GDM1 (cell line): Measurements from ENCODE around the gene PSMB4.
"Not testable (repeated sequence)": the region's sequence is repeated elsewhere in the genome, so short reads cannot be mapped to it uniquely, and the experiment has no call there.

ENCODE experiments used
- DNase-seq: peaks from one replicate; lab custom pipeline; 2025; lab: John Stamatoyannopoulos, UW

Gene PSMB4

DNA sequence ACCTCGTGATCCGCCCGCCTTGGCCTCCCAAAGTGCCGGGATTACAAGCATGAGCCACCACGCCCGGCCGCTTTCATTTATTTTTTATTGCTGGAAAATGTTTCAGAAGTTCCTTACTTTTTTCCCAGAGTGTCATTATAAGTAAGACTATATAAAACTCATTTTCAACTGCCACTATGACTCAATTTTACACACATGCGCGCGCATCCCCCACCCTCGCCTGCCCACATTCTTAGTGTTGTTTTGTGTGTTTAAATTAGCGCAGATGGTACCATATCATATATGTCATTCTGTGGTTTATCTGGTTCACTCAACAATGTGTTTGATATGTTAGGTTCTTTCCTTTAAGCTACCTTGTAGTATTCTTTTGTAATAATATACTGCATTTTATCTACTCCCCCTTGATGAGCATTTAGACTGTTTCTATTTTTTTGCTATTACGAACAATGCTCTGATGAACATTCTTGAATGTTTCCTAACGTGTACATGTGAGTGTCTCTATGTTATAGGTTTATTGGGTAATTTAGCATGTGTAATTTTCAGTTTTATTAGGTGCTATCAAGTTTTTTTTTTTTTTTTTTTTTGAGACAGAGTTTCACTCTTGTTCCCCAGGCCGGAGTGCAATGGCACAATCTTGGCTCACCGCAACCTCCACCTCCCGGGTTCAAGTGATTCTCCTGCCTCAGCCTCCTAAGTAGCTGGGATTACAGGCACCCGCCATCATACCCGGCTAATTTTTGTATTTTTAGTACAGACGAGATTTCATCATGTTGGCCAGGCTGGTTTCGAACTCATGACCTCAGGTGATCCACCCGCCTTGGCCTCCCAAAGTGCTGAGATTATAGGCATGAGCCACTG is 8.9 kb upstream of the PSMB4 start:
- not testable (repeated sequence) for DNase-seq

DNA sequence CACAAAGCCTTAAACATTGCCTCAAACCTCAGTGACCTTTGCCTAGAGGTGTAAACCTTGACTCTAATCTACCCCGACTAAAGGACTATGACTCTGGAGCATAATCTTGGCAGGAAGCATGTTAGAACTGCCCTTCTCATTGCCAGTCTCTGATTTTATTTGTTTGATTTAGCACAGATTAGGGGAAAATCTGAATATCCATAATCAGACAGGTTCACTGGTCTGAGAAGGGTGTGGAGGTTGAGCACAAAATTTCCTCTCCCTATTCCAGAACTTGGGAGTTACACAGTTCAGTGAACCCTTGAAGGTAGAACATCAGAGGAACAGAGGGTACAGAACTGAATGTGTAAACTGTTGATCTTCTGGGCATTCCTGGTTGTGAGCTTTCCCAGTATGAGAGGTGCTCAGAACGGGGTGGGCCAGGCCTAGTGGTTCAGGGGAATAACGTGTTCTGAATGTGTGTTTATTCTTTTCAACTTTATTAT is 8.3 kb upstream of the PSMB4 start:
- DNase-seq, result no peak

DNA sequence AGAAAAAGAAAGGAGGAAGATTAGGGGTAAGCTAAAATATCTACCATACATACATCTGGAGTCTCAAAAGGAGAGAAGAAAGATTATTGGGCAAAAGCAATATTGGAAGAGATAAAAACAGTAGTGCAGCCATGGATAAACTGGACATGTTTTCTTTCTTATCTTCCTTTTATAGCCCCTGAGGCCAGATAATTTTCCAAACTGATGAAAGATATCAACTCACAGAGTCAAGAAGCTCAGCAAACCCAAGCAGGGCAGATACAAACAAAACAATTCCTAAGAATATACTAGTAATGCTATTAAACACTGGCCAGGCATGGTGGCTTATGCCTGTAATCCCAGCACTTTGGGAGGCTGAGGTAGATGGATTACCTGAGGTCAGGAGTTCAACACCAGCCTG is 5.8 kb upstream of the PSMB4 start:
- no peak for DNase-seq

DNA sequence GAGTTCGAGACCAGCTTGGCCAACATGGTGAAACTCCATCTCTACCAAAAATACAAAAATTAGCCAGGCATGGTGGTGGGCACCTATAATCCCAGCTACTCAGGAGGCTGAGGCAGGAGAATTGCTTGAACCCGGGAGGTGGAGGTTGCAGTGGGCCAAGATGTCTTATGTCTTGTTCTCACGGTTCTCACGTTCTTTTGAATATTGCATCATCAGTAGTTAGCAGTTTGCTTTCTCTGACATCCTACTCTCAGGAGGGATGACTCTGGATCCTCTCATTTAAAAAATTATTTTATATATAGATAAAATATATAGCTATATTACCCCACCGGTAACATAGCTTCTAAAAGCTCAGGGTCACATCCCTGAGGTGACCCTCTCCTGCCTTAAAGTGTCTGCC is 3.1 kb upstream of the PSMB4 start:
- DNase-seq, result not testable (repeated sequence)

DNA sequence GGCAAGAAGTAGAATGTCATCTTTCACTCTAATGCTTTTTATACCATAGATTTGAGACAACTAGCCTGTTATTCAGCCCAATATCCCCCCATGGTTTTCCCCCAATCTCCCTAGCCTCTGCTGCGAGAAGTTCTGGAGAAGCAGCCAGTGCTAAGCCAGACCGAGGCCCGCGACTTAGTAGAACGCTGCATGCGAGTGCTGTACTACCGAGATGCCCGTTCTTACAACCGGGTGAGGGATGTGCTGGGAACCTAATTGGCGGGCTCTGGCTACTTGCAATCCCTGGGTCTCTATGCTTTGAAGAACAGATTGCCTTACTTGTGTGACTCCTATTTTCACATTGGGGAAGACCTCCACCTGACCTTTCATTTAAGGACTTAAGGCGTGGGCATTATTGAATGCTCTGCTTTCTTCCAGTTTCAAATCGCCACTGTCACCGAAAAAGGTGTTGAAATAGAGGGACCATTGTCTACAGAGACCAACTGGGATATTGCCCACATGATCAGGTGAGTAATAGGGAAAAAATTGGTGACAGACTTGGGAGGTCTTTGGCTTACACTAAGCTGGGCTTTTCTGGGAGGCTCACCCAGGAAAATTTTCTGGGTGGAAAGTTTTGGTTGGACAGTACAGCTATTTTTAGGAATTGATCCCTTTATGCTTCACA is 1.9 kb downstream of the PSMB4 start:
- no peak for DNase-seq

DNA sequence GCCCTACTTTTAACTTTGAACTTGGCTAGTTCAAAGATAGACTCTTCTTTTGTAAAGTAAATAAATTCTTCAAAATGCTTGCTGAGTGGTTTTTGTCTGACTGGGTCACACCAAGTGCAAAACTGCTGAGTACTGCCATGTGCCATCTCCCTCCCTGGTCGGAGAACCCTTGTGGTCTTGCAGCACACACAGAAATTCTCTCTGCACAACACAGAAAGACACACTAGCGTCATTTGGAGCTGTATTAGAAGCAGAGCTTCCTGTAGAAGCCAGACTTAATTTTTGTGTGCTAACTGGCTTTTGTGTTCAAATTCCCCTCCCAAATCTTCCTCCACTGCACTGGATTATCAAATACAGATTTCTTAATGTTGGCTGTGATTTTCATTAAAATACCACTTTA is 2.5 kb downstream of the PSMB4 start:
- no peak for DNase-seq

DNA sequence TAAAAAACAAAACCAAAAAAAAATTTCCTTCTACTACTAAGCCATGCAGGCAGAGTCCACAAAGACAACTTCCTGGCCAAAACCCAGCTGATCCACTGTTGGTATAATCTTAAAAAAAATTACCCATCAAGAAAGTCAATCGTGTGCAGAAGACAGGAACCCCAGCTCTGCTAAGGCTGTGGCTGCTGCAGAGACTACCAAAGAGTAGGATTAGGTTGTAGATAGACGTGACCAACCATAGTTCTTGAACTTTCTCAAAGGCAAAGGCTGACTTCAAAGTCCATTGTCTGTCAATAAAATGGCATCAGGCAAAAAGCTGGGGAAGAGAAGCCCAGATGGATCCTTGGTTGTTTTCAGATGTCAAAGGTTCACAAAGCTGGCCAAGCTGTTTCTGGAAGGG is 3.4 kb downstream of the PSMB4 start:
- no peak for DNase-seq

DNA sequence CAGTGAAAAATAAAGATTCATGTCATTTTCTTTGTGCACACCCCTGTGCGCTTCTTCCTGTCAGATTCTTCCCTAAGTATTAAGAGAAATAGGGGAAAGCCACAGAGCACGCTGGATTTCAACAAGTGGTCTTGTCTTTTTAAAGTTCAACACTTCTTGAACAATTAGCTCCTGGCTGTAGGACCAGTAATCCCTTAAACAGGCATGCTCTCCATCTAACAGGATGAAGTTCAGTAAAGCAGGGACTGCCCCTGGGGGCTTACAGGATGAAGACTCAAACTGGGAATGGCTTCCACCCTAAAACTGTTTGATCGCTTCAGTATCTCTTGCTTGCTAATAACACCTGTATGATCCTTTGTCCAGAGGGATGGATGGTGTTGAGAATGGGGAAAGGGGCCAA is 4.2 kb downstream of the PSMB4 start:
- DNase-seq, result no peak

DNA sequence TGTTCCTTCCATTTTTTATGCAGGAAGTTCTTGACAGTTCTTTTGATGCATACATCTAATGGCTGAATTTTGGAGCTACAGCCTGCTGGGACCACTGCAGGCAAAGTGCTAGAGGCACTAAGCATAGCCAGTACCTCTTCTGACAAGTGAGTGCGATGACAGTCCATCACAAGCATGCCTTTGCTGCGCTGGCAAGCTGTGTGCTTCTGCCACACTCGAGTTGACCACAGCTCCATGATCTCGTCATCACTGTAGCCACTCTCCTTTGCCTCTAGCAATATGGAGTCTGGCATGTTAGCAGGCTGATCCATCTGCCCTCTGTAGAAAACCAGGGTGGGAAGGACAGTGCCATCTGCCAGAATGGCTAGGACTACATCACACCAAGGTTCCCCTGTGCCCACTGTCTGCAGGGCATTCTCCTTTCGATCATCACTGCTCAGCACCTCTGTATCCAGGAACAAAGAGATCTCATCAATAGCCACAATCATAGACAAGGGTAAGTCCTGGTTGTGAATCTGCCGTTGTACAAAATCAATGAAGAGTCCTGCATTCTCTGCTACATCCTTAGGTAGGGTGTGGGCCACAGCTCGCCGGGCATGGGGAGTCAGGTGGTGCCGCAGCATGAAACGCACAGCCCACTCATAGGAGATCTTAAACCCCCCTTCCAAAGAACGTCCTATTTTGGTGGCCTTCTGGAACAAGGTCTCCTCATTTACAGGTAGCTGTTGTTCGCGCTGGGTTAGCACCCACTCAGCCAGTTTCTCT is 6.0 kb downstream of the PSMB4 start:
- no peak for DNase-seq

DNA sequence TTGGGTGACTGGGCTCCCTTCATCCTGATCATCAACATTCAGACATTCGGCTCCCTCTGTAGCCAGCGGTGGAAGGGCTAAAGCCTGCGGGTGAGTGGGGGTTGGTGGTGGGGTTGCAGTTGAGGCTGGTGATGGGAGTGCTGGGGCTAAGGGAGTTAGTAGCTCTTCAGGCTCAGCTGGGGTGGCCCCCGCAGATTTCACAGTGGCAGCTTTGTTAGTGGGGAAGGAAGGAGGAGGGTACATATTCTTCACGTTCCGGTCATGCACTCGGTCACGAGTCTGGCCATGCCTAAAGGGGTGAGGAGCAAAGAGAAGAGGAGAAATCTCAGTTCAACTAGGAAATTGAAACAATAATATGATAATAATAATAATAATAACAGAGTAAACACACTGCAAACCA is 6.8 kb downstream of the PSMB4 start:
- DNase-seq, result no peak

DNA sequence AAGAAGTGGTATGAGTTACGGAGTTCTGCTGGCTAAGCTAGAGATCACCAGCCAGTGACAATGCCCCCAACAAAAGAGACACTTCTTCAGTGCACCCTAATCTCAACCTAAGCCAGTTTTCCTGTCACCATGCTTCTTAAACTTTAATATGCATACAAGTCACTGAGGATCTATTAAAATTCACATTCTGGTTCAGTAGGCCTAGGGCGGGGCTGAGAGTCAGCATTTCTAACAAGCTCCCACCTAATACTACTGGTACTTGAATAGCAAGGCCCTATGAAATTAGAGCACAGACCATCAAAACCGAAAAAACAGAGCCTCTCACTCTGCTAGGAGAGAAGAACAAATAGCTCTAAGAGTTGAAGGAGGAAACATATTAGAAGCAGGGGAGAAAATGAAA is 7.9 kb downstream of the PSMB4 start:
- no peak for DNase-seq

DNA sequence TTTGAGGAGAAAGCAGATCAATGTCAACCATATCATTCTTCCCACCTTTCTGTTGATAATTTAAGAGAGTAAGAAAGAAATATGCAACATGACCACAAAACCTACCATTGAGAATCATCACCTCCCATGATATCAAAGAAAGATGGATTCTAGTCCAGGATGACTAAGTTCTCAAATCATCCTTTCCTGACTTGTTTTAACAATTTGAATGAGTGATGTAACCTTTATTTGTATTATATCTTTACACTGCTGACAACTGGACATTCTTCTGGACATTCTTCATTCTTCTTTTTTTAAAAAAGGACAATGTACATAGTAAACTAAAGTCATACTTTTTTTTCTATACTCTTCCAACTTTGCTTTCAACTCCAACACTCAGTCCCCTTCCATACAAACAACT is 9.5 kb downstream of the PSMB4 start:
- no peak for DNase-seq

DNA sequence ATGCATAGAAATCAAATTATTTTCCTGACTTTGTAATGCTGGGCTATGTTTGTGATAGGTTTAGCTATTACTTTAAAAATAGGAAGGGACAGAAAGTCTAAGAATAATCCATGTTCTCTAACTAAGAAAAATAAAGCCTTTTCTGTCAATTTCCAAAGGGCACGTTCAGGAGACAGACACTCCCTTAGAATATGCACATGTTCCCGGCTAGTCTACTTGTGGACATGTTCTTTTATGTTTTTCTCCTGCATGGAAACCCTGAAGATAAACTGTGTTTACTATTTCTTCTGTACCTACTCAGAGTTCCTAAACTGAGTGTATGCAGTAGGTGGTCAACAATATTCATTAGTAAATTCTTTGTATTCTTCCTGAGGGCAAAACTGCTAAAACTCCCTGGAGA is 12.5 kb downstream of the PSMB4 start:
- DNase-seq, result no peak

DNA sequence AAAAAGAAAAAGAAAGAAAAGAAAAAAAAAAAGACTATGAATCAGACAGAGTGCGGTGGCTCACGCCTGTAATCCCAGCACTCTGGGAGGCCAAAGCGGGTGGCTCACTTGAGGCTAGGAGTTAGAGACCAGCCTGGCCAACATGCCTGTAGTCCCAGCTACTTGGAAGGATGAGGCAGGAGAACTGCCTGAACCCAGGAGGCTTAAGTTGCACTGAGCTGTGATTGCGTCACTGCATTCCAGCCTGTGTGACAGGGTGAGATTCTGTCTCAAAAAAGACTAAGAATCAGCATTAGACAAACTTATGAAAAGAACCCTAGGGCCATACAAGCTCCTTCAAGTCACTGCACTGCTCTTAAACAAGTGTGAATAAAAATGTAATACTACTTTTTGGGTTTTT is 16.9 kb downstream of the PSMB4 start:
- no peak for DNase-seq

DNA sequence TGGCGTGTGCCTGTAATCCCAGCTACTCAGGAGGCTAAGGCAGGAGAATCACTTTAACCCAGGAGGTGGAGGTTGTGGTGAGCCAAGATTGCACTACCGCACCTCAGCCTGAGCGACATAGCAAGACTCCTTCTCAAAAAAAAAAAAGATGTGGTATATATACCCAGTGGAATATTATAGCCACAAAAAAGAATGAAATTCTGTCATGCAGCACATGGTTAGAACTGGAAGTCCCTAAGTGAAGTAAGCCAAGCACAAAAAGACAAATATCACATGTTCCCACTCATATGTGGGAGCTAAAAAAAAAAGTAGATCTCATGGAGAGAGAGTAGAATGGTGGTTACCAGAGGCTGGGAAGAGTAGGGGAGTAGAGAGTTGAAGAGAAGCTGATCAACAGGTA is 18.7 kb downstream of the PSMB4 start:
- no peak for DNase-seq

DNA sequence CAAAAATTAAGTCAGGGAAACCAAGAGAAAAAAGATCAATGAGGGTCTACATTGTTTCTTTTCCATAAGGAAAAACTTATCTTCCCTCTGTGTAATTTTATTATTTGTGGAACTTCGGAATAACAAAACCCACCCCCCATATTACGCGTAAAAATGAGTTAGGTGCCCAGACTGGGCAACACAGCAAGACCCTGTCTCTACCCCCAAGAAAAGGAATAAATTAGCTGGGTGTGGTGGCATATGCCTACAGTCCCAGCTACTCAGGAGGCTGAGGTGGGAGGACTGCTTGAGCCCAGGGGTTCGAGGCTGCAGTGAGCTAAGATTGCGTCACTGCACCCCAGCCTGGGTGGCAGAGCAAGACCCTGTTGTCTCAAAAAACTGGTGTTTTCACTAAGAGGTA is 20.4 kb downstream of the PSMB4 start:
- no peak for DNase-seq

DNA sequence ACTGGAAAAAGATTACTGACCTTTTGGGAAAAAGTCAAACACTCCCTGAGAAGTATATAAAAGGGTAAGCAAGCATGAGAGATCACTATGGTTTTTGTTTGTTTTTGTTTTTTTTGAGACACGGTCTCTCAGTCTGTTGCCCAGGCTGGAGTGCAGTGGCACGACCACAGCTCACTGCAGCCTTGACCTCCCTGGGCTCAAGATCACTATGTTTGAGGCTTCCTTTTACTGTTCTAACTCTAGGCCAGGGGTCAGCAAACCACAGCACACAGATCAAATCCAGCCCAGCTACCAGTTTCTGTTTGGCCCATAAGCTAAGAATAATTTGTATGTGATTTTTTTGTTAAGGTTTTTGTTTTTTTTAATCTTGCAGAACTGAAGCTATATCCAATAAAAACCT is 25.7 kb downstream of the PSMB4 start:
- no peak for DNase-seq

DNA sequence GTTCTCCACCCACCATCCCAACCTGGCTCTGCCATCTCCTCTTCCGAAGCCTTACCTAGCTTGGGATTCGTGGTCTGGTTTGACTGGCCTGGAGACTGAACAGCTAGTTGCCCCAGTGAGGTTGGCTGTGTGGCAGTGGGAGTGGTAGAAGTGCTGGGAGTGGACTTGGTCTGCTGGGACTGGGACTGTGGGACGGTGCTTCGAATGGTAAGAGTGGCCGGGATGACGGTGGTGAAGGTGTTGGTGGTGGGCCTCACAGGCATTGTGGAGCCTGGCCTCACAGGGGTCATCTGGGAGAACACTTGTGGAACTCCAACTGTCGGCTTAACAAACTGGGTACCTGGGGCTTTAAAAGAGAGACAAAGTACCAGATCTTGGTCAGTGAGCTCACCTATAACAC is 28.7 kb downstream of the PSMB4 start:
- no peak for DNase-seq

DNA sequence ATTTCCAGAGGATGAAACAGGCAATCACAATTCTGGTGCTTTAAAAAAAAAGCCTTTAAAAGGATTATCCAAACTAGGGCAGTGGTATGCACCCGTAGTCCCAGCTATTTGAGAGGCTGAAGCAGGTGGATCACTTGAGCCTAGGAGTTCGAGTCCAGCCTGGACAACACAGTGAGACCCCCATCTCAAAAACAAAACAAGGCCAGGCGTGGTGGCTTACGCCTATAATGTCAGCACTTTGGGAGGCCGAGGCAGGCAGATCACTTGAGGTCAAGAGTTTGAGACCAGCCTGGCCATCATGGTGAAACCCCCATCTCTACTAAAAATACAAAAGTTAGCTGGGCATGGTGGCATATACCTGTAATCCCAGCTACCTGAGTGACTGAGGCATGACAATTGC is 34.5 kb downstream of the PSMB4 start:
- DNase-seq, result not testable (repeated sequence)

DNA sequence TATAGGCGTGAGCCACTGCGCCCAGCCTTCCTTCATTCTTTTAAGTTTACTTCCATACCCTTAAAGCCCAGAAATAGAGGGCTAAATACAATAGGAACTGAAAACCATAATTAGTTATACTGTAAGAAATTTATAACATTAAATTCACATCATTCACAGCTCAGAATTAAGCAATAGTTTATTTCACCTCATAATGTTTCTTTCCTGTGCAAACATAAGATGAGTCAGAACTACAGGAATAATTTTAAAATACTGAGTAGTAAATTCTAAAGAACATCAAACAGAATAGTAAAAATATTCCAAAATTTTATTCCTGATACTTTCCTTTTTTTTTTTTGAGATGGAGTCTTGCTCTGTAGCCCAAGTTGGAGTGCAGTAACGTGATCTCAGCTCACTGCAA is 35.8 kb downstream of the PSMB4 start:
- DNase-seq, result no peak

DNA sequence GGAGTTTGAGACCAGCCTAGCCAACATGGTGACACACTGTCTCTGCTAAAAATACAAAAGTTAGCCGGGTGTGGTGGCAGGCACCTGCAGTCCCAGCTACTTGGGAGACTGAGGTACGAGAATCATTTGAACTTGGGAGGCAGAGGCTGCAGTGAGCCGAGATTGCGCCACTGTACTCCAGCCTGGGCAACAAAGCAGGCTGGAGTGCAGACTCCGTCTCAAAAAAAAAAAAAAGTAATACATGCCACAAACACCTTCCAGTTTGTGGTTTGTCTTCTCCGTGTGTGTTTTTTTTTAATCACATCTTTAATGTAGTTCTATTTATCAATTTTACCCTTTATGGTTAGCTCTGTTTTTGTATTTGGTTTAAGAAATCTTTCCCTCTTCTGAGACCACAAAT is 37.6 kb downstream of the PSMB4 start:
- no peak for DNase-seq

DNA sequence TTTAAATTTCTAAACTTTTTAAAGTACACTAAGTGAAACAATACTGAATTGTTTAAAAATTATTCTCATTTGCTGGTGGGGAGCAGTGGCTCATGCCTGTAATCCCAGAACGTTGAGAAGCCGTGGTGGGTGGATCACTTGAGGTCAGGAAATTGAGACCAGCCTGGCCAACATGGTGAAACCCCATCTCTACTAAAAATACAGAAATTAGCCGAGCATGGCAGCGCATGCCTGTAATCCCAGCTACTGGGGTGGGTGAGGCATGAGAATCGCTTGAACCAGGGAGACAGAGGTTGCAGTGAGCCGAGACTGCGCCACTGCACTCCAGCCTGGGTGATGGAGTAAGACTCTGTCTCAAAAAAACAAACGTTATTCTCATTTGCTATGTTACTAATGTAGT is 38.0 kb downstream of the PSMB4 start:
- not testable (repeated sequence) for DNase-seq
